Heart left ventricle (tissue), 16 donors: ENCODE results near the gene TOGARAM2. TPM values are rescaled to one million over a fixed set of nuclear protein-coding genes. Genes with fewer than 3 reads are reported as not detected.

ENCODE experiments used
- ATAC-seq, 4 donors: fragments of 200-7000 bp; cut with Tn5 transposase; one replicate each; pipeline ENCODE4 v1.9.1; 2020 to 2022; ENCODE audit warnings: moderate library complexity in 4 of 4, mild to moderate bottlenecking in 3 of 4, moderate number of reproducible peaks in 1 of 4
- DNase-seq, 5 donors: peaks; one replicate each; pipeline ENCODE4 v3.0.0-alpha.2; 2020
- H3K27ac ChIP-seq, 12 donors: fragments of 200-600 bp; sonication (generic) in 4 of 12; one replicate each; pipeline versions ENCODE4 v1.5.0 to v1.8.0; 2016 to 2022; ENCODE audit warnings: mild to moderate bottlenecking in 2 of 12
- H3K27me3 ChIP-seq, 9 donors: fragments of 200-600 bp; sonication (generic) in 2 of 9; one replicate each; pipeline versions ENCODE4 v1.5.1 to v1.8.0; 2016 to 2022; ENCODE audit warnings: mild to moderate bottlenecking in 3 of 9
- H3K36me3 ChIP-seq, 9 donors: fragments of 200-600 bp; sonication (generic) in 2 of 9; one replicate each; pipeline versions ENCODE4 v1.5.0 to v1.8.0; 2018 to 2022; ENCODE audit warnings: mild to moderate bottlenecking in 2 of 9
- H3K4me1 ChIP-seq, 12 donors: fragments of 200-600 bp; sonication (generic) in 4 of 12; one replicate each; pipeline versions ENCODE4 v1.5.0 to v1.8.0; 2016 to 2022; ENCODE audit warnings: mild to moderate bottlenecking in 3 of 12
- H3K4me3 ChIP-seq, 12 donors: fragments of 200-600 bp; sonication (generic) in 4 of 12; one replicate each; pipeline versions ENCODE4 v1.5.0 to v1.8.0; 2017 to 2022; ENCODE audit warnings: mild to moderate bottlenecking in 9 of 12, moderate library complexity in 4 of 12
- H3K9me3 ChIP-seq, 12 donors: fragments of 200-600 bp; sonication (generic) in 4 of 12; one replicate each; pipeline versions ENCODE4 v1.5.0 to v1.8.0; 2016 to 2022; ENCODE audit warnings: mild to moderate bottlenecking in 1 of 12
- POLR2A ChIP-seq, 2 donors: fragments of 450-650 bp; IDR thresholded peaks; one replicate each; pipeline ENCODE4 v1.6.1; 2017; ENCODE audit warnings: antibody characterized with exemption in 2 of 2, mild to moderate bottlenecking in 2 of 2, moderate library complexity in 2 of 2
- WGBS, 4 donors: extraction: QIAGEN DNeasy Blood & Tissue Kit in 2 of 4; methylation state at CpG; one replicate each; pipeline versions ENCODE4 v1.1.5 to v1.1.7; 2013 to 2018; 5-methylcytosine and 5-hydroxymethylcytosine counted together
- intact Hi-C, 10 donors: fragments of 100-400 bp; cut with DNase I; formaldehyde crosslinking; loops; one replicate each; pipeline versions ENCODE4 v1.11.1 to v1.14.2; 2022
- polyA plus RNA-seq, 2 donors: library from polyadenylated mRNA; stranded (reverse); fragments of 200-250 nt; gene quantifications; one replicate each; pipeline ENCODE4 v1.2.3, GENCODE V29; 2013
- total RNA-seq, 9 donors: library from RNA; depleted of rRNA in 2 of 9; stranded (reverse); fragments of >200 nt in 2 of 9; fragmentation: NEBNext Ultra II Directional in 3 of 9; extraction: Animal tissue kit (Norgen Biotek cat#: 25700) in 3 of 9; gene quantifications; one replicate each; pipeline versions ENCODE4 v1.1.0 to v1.2.4, GENCODE V29; 2016 to 2023
- TF ChIP-seq, protein P1 (sequence below), 12 donors: fragments of 200-600 bp; sonication (generic) in 4 of 12; IDR thresholded peaks; one replicate each; pipeline versions ENCODE4 v1.5.0 to v1.8.0; 2018 to 2022; ENCODE audit warnings: antibody characterized with exemption in 12 of 12, mild to moderate bottlenecking in 5 of 12
- donor health status: ischemic (EF 13 %, LVEDD 7.1; RV severe dilation, severe dysfunction).
- donor health status: healthy with polysubstance abuse.
- donor health status: DM: no; HTN: yes; CAD: no.
- donor health status: DM: no; HTN: no; CAD: no.
- donor health status: ischemic (EF 25% LVEDD 6.9; RV normal size, moderate dysfunction).
- donor health status: ischemic (EF 25% LVEDD 5.7; RV mildly dilated, moderate dysfunction).
- donor health status: healthy.
- donor health status: DM: yes; HTN: yes; CAD: no.
- donor health status: ischemic (EF 35%, LVEDD 5.7; RV mildly dilated, moderate dysfunction).
- donor health status: nonischemic (EF 11% LVEDD 7.7; RV severe dilation, severe dysfunction).
- donor health status: DM: yes; HTN: yes; CAD: no.
- donor health status: PGD.
- donor health status: ischemic (EF 29% LVEDD 5.4; RV normal size, mild dysfunction).
- donor health status: nonischemic (EF 23%, LVEDD 6.1; RV moderate dilation, normal function).

The TOGARAM2 gene
- total and polyA plus RNA-seq, 11 donors, result 0.24 to 23.9 (median 6.2) TPM

- no peaks in the 10 kb centered on the region for H3K27me3 ChIP-seq
- TF ChIP-seq POLR2A (IDR thresholded peaks at IDR 0.05), result no peak
- TF ChIP-seq, protein P1, sequence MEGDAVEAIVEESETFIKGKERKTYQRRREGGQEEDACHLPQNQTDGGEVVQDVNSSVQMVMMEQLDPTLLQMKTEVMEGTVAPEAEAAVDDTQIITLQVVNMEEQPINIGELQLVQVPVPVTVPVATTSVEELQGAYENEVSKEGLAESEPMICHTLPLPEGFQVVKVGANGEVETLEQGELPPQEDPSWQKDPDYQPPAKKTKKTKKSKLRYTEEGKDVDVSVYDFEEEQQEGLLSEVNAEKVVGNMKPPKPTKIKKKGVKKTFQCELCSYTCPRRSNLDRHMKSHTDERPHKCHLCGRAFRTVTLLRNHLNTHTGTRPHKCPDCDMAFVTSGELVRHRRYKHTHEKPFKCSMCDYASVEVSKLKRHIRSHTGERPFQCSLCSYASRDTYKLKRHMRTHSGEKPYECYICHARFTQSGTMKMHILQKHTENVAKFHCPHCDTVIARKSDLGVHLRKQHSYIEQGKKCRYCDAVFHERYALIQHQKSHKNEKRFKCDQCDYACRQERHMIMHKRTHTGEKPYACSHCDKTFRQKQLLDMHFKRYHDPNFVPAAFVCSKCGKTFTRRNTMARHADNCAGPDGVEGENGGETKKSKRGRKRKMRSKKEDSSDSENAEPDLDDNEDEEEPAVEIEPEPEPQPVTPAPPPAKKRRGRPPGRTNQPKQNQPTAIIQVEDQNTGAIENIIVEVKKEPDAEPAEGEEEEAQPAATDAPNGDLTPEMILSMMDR (IDR thresholded peaks at IDR 0.05), result no peak
- intact Hi-C loops, result no loop called here
- ATAC-seq (no peak), DNase-seq (no peak)
- 83 to 90% (median 88%) methylated on average over 15 to 17 of the region's 17 CpGs for WGBS, 4 donors
- H3K9me3 ChIP-seq, result no peaks in the 10 kb centered on the region
- no peak overlapping the region for H3K27ac ChIP-seq
- no peak overlapping the region for H3K4me3 ChIP-seq
- H3K4me1 ChIP-seq, result peaks cover 0 to 23% (median 0%) of the 10 kb centered on the region in 12 donors
- no peaks in the 10 kb centered on the region for H3K36me3 ChIP-seq
Observed at GRCh38 chr2:28997847-28998735, 17.0 kb downstream of the TOGARAM2 start.

DNA sequence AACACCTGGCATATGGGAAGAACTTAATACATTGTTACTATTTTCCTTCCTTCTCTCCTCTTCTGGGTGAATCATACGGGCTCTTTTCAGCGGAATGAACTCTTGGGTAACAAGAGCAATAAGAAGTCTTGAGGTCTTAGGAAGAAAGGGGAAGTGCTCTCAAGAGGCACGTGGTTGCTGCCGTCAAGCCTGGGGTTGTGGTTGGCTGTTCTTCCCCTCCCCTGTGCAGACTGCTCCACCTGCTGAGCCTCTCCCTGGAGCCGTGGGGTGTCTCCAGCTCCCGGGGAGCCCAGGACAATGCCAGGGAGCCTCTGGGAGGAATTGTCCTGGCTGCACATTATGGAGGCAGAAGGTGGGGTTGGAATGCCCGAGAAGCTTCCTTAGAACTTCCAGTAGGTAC lies 19.4 kb downstream of the TOGARAM2 start:
- peak; percentile 55 to 87 (median 67) for ATAC-seq
- Histone ChIP-seq H3K27ac (peak overlapping the region in 1 of 12 donors; percentile 81), H3K27me3 (no peaks in the 10 kb centered on the region), H3K4me3 (no peak overlapping the region), H3K9me3 (no peaks in the 10 kb centered on the region), H3K4me1 (peaks cover 0 to 23% (median 0%) of the 10 kb centered on the region in 12 donors), H3K36me3 (no peaks in the 10 kb centered on the region)
- peak in 4 of 5 donors; percentile 47 to 68 (median 62) for DNase-seq
- intact Hi-C loops, result no loop called here
- 62 to 83% (median 74%) methylated on average over 7 of the region's 7 CpGs for WGBS, 4 donors
- TF ChIP-seq, protein P1 (IDR thresholded peaks at IDR 0.05), result no peak
- TF ChIP-seq POLR2A (IDR thresholded peaks at IDR 0.05), result no peak

- H3K4me3 ChIP-seq, result no peak overlapping the region
- TF ChIP-seq POLR2A (IDR thresholded peaks at IDR 0.05), result no peak
- TF ChIP-seq, protein P1 (IDR thresholded peaks at IDR 0.05), result no peak
- no peak for ATAC-seq
- H3K27ac ChIP-seq, result peak overlapping the region in 1 of 12 donors; percentile 81
- no peaks in the 10 kb centered on the region for H3K36me3 ChIP-seq
- no peak for DNase-seq
- no peaks in the 10 kb centered on the region for H3K9me3 ChIP-seq
- no peaks in the 10 kb centered on the region for H3K27me3 ChIP-seq
- peaks cover 0 to 23% (median 0%) of the 10 kb centered on the region in 12 donors for H3K4me1 ChIP-seq
- 72 to 88% (median 84%) methylated on average over 5 of the region's 5 CpGs for WGBS, 4 donors
- intact Hi-C loops, result no loop called here
Observed at GRCh38 chr2:29000956-29001355, 19.9 kb downstream of the TOGARAM2 start.

DNA sequence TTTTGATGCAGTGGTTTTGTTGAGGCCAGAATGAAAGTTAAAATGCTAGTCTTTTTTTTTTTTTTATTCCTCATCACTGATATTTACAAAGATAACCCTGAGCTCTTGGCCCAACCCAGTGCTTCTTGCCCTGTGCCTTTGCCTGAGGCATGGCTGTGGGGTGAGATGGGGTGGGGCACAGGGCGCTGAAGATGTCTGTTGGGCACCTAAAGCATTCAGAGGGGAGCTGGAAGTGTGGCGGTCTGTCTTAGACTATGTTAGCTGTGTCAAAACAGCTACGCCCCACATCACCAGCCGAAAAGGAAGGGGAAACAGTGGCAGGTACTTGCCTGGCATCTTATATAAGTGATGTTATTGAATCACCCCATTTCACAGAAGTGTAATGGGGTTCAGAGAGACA lies 20.7 kb downstream of the TOGARAM2 start:
- peaks cover 0 to 23% (median 0%) of the 10 kb centered on the region in 12 donors for H3K4me1 ChIP-seq
- TF ChIP-seq, protein P1 (IDR thresholded peaks at IDR 0.05), result no peak
- TF ChIP-seq POLR2A (IDR thresholded peaks at IDR 0.05), result no peak
- no peaks in the 10 kb centered on the region for H3K27me3 ChIP-seq
- peak overlapping the region in 1 of 12 donors; percentile 27 for H3K27ac ChIP-seq
- H3K36me3 ChIP-seq, result no peaks in the 10 kb centered on the region
- no peak overlapping the region for H3K4me3 ChIP-seq
- no peaks in the 10 kb centered on the region for H3K9me3 ChIP-seq
- WGBS, 4 donors, result 92 to 97% (median 93%) methylated on average over 4 of the region's 4 CpGs
- intact Hi-C loops, result no loop called here
- DNase-seq (no peak), ATAC-seq (no peak)
